Transverse colon (tissue), 4 donors: Measurements from ENCODE around the gene GPN3. TPM values are rescaled to one million over a fixed set of nuclear protein-coding genes. Genes with fewer than 3 reads are reported as not detected.
"Not testable (repeated sequence)": the region's sequence is repeated elsewhere in the genome, so short reads cannot be mapped to it uniquely, and the experiment has no call there.

ENCODE experiments used
- DNase-seq: peaks from one replicate; pipeline ENCODE4 v3.0.0-alpha.2; 2019
- H3K27ac ChIP-seq, 4 donors: fragments of 200-600 bp; sonication (generic); 2 replicates each; pipeline ENCODE4 v1.5.1; 2016 to 2018; ENCODE audit warnings: inconsistent platforms in 4 of 4
- H3K27me3 ChIP-seq: fragments of 200-600 bp; sonication (generic); 2 replicates; pipeline ENCODE4 v1.5.1; 2017; ENCODE audit warnings: inconsistent platforms
- H3K36me3 ChIP-seq, 4 donors: fragments of 200-600 bp; sonication (generic); 2 replicates each; pipeline ENCODE4 v1.5.1; 2017 to 2019; ENCODE audit warnings: inconsistent platforms in 4 of 4
- H3K4me1 ChIP-seq, 4 donors: fragments of 200-600 bp; sonication (generic); 2 replicates each; pipeline ENCODE4 v1.5.1; 2017 to 2020; ENCODE audit warnings: inconsistent platforms in 4 of 4
- H3K4me3 ChIP-seq, 4 donors: fragments of 200-600 bp; sonication (generic); 1 replicate in 1 of 4; 2 replicates in 3 of 4; pipeline versions ENCODE4 v1.5.1 to v1.6.1; 2017 to 2019; ENCODE audit warnings: inconsistent platforms in 4 of 4
- H3K9me3 ChIP-seq, 2 donors: fragments of 200-600 bp; sonication (generic); 2 replicates each; pipeline ENCODE4 v1.5.1; 2017 to 2019; ENCODE audit warnings: inconsistent platforms in 2 of 2
- CTCF ChIP-seq, 5 experiments: fragments of 200-600 bp in 3 of 5; fragments of 450-650 bp in 2 of 5; sonication (generic) in 3 of 5; IDR thresholded peaks; 1 replicate in 2 of 5; 2 replicates in 3 of 5; pipeline ENCODE4 v1.5.1; 2016 to 2017; ENCODE audit warnings: antibody characterized with exemption in 5 of 5, inconsistent platforms in 3 of 5, mild to moderate bottlenecking in 2 of 5, moderate library complexity in 1 of 5
- EP300 ChIP-seq: sonication (generic); formaldehyde crosslinking; IDR thresholded peaks from one replicate; pipeline ENCODE4 v1.6.1; 2017; ENCODE audit warnings: antibody characterized with exemption, low read depth
- POLR2A ChIP-seq: fragments of 450-650 bp; IDR thresholded peaks from one replicate; pipeline ENCODE4 v1.6.1; 2016; ENCODE audit warnings: antibody characterized with exemption, mild to moderate bottlenecking, moderate library complexity
- POLR2AphosphoS5 ChIP-seq, 3 donors: sonication (generic); formaldehyde crosslinking; IDR thresholded peaks; one replicate each; pipeline ENCODE4 v1.6.1; 2016; ENCODE audit warnings: antibody characterized with exemption in 3 of 3
- WGBS, 2 donors: methylation state at CpG; one replicate each; pipeline ENCODE4 v1.1.5; 2018; ENCODE audit warnings: low coverage in 1 of 2; 5-methylcytosine and 5-hydroxymethylcytosine counted together
- in situ Hi-C, 4 donors: fragments of 200-750 bp; cut with MboI; loops; one replicate each; pipeline versions ENCODE4 v1.15.0 to v1.15.1; 2017; ENCODE audit warnings: low sequenced_read_pairs in 3 of 4, low pct_ligation_motif_present in 1 of 4, low pct_unique_long_range_greater_than_20kb in 1 of 4
- intact Hi-C: fragments of 100-400 bp; cut with DNase I; formaldehyde crosslinking; loops from one replicate; pipeline ENCODE4 v1.15.1; 2023; ENCODE audit warnings: low total_unique reads
- total RNA-seq, 4 donors: library from RNA; depleted of rRNA; stranded (reverse); fragments of >200 nt; gene quantifications; one replicate each; pipeline ENCODE4 v1.1.0, GENCODE V29; 2016

The GPN3 gene
- total RNA-seq, 4 donors from 2014 or later, result 6.1 to 9.2 (median 8.8) TPM; not detected in 1

DNA sequence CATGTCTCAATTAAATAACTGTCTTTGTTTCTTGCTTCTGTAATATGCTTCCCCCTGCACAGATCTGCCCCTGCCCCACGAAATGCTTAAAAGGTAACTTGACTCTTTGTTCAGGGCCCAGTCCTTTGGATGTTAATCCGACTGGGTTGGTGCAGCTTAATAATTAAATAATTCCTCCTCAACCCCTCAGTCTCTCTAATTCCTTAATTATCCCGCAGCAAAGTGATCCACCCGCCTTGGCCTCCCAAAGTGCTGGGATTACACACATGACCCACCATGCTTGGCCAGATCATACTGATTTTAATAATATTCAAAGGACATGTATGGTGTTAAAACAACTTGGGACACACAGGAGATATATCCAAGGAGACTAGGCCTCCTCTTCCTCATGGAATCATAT lies 46.4 kb downstream of the GPN3 start:
- in situ Hi-C loops (loop anchor here in 3 of 4 donors (10.0 kb wide), 2 partner anchors 317 to 327 kb away; no protein-coding TSS in a partner anchor), intact Hi-C loops (no loop called here)
- H3K36me3 ChIP-seq, result no peaks in the 10 kb centered on the region
- DNase-seq, result no peak
- H3K4me1 ChIP-seq, result peaks cover 0 to 3% (median 2%) of the 10 kb centered on the region in 4 donors
- H3K27ac ChIP-seq, result peak overlapping the region in 3 of 4 donors; percentile 48 to 53 (median 50)
- peaks cover 4% of the 10 kb centered on the region for H3K27me3 ChIP-seq
- 64 to 80% methylated on average over 2 to 4 of the region's 4 CpGs for WGBS, 2 donors
- TF ChIP-seq POLR2A (no peak), EP300 (no peak), CTCF (IDR thresholded peaks at IDR 0.05) (no peak), POLR2AphosphoS5 (IDR thresholded peaks at IDR 0.05) (no peak)
- no peaks in the 10 kb centered on the region for H3K9me3 ChIP-seq
- H3K4me3 ChIP-seq, result no peak overlapping the region

DNA sequence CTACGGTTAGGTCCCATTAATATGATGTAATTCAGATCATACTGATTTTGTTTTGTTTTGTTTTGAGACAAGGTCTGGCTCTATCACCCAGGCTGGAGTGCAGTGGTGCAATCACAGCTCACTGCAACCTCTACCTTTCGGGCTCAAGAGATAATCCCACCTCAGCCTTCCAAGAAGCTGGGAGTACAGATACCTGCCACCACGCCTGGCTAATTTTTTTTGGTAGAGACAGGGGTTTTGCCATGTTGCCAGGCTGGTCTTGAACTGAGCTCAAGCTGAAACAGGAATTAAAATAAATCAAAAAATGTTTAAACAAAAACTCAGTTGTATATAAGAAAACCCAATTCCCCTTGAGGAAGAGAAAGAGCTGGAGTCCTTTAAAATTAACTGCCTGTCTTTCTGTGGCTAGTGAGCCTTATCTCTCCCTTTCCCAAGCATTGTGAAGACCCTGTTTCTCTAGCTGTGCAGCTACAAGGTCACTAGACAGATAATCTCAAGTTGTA lies 46.8 kb downstream of the GPN3 start:
- intact Hi-C loops (no loop called here), in situ Hi-C loops (loop anchor here in 3 of 4 donors (10.0 kb wide), 2 partner anchors 316 to 326 kb away; no protein-coding TSS in a partner anchor)
- WGBS, 2 donors, result 56 to 74% methylated on average over 2 to 3 of the region's 3 CpGs
- no peak for DNase-seq
- Histone ChIP-seq H3K27me3 (peaks cover 4% of the 10 kb centered on the region), H3K36me3 (no peaks in the 10 kb centered on the region), H3K9me3 (no peaks in the 10 kb centered on the region), H3K4me1 (peaks cover 0 to 3% (median 1%) of the 10 kb centered on the region in 4 donors), H3K27ac (peak overlapping the region in 1 of 4 donors; percentile 50), H3K4me3 (no peak overlapping the region)
- TF ChIP-seq CTCF (IDR thresholded peaks at IDR 0.05) (no peak), EP300 (no peak), POLR2A (no peak), POLR2AphosphoS5 (IDR thresholded peaks at IDR 0.05) (no peak)

- H3K27me3 ChIP-seq, H3K4me3 ChIP-seq, H3K27ac ChIP-seq, DNase-seq, intact Hi-C loops, H3K4me1 ChIP-seq, H3K9me3 ChIP-seq, H3K36me3 ChIP-seq: not testable (repeated sequence)
- WGBS, 2 donors, result 94% methylated on average over 1 of the region's 1 CpG; no CpG with 5 or more reads in 1 of the 2 donors
- in situ Hi-C loops, result loop anchor here in 3 of 4 donors (10.0 kb wide), 2 partner anchors 316 to 326 kb away; no protein-coding TSS in a partner anchor
Observed at GRCh38 chr12:110420644-110421043, 47.4 kb downstream of the GPN3 start.

- in situ Hi-C loops, H3K36me3 ChIP-seq, H3K9me3 ChIP-seq, DNase-seq, H3K27ac ChIP-seq, H3K27me3 ChIP-seq, H3K4me1 ChIP-seq, intact Hi-C loops, H3K4me3 ChIP-seq: not testable (repeated sequence)
- 82 to 86% methylated on average over 3 of the region's 3 CpGs for WGBS, 2 donors
Observed at GRCh38 chr12:110417113-110417512, 50.9 kb downstream of the GPN3 start.

GRCh38 chr12:110410086-110410485 lies 58.0 kb downstream of the GPN3 start:
- in situ Hi-C loops, H3K27ac ChIP-seq, DNase-seq, H3K36me3 ChIP-seq, H3K4me1 ChIP-seq, H3K9me3 ChIP-seq, intact Hi-C loops, H3K27me3 ChIP-seq, H3K4me3 ChIP-seq: not testable (repeated sequence)
- 86 to 96% methylated on average over 4 to 6 of the region's 6 CpGs for WGBS, 2 donors

GRCh38 chr12:110405126-110405662 lies 62.9 kb downstream of the GPN3 start:
- H3K4me3 ChIP-seq, H3K36me3 ChIP-seq, in situ Hi-C loops, H3K9me3 ChIP-seq, H3K27ac ChIP-seq, H3K27me3 ChIP-seq, DNase-seq, intact Hi-C loops: not testable (repeated sequence)
- peaks cover 6 to 17% (median 12%) of the 10 kb centered on the region in 4 donors for H3K4me1 ChIP-seq
- 86 to 94% methylated on average over 6 to 16 of the region's 16 CpGs for WGBS, 2 donors
